ENCODE measurements around the gene CCN5. TPM values are rescaled to one million over a fixed set of nuclear protein-coding genes. Genes with fewer than 3 reads are reported as not detected.

CCN5 gene
- total and polyA plus RNA-seq, 2 of the 13 experiments (the other 11 are each of a cell fraction or from before 2014, with no cell fraction given), result 0.12 TPM; not detected in 1

GRCh38 chr20:44776980-44777379, 61.8 kb downstream of the CCN5 start (continued):
- TF ChIP-seq ZNF225 (CRISPR knock-in tag; IDR thresholded peaks at IDR 0.05) (no peak), MAFF (IDR thresholded peaks at IDR 0.05; ENCODE audit: low read depth, low read length) (no peak), SATB2 (CRISPR knock-in tag; IDR thresholded peaks at IDR 0.05) (peak; percentile 92; the same call in 1 of the 2 replicates), HNF1B (CRISPR knock-in tag; IDR thresholded peaks at IDR 0.05) (no peak), ZNF335 (CRISPR knock-in tag; IDR thresholded peaks at IDR 0.05) (0 out of 2 replicates have a peak, but pooled peaks have one; percentile 70), SMC3 (IDR thresholded peaks at IDR 0.05; ENCODE audit: low read length) (no peak), CREB1 (IDR thresholded peaks at IDR 0.05) (no peak), CREB1 (CRISPR knock-in tag; IDR thresholded peaks at IDR 0.05) (no peak), ZNF234 (CRISPR knock-in tag; conservative IDR thresholded peaks at IDR 0.05) (no peak), NFIB (CRISPR knock-in tag; IDR thresholded peaks at IDR 0.05; ENCODE audit: borderline replicate concordance) (no peak), ZNF260 (CRISPR knock-in tag; IDR thresholded peaks at IDR 0.05; ENCODE audit: borderline replicate concordance, low read depth) (no peak), ZFP36 (IDR thresholded peaks at IDR 0.05; ENCODE audit: borderline replicate concordance, low read depth, low read length, partially characterized antibody) (no peak), GLI4 (CRISPR knock-in tag; IDR thresholded peaks at IDR 0.05; ENCODE audit: borderline replicate concordance) (no peak), ZNF292 (CRISPR knock-in tag; IDR thresholded peaks at IDR 0.05; ENCODE audit: borderline replicate concordance, low read depth) (no peak), HCFC1 (IDR thresholded peaks at IDR 0.05; ENCODE audit: low read depth, low read length) (no peak), ZNF432 (CRISPR knock-in tag; IDR thresholded peaks at IDR 0.05; ENCODE audit: borderline replicate concordance) (no peak), ZNF460 (CRISPR knock-in tag; IDR thresholded peaks at IDR 0.05; ENCODE audit: borderline replicate concordance) (no peak), XBP1 (CRISPR knock-in tag; IDR thresholded peaks at IDR 0.05) (peak; percentile 66; the same call in 1 of the 2 replicates), JDP2 (CRISPR knock-in tag; IDR thresholded peaks at IDR 0.05; ENCODE audit: borderline replicate concordance) (no peak), MXD4 (CRISPR knock-in tag; IDR thresholded peaks at IDR 0.05) (no peak), KLF6 (CRISPR knock-in tag; IDR thresholded peaks at IDR 0.05) (peak; percentile 83), KLF15 (CRISPR knock-in tag; IDR thresholded peaks at IDR 0.05; ENCODE audit: borderline replicate concordance) (no peak), IKZF1 (IDR thresholded peaks at IDR 0.05) (no peak), STAT5B (CRISPR knock-in tag; IDR thresholded peaks at IDR 0.05) (peak; percentile 85; the same call in 1 of the 2 replicates), ZNF598 (CRISPR knock-in tag; IDR thresholded peaks at IDR 0.05; ENCODE audit: borderline replicate concordance) (no peak), NR0B2 (CRISPR knock-in tag; IDR thresholded peaks at IDR 0.05) (no peak), ATM (IDR thresholded peaks at IDR 0.05; ENCODE audit: borderline replicate concordance) (no peak), MBD4 (IDR thresholded peaks at IDR 0.05; ENCODE audit: borderline replicate concordance, low read length) (no peak), KLF9 (CRISPR knock-in tag; IDR thresholded peaks at IDR 0.05; ENCODE audit: low read depth) (0 out of 2 replicates have a peak, but pooled peaks have one; percentile 41), SP140L (CRISPR knock-in tag; IDR thresholded peaks at IDR 0.05; ENCODE audit: borderline replicate concordance) (peak; percentile 70; the same call in 1 of the 2 replicates), PHF8 (CRISPR knock-in tag; IDR thresholded peaks at IDR 0.05) (no peak), SMAD3 (CRISPR knock-in tag; IDR thresholded peaks at IDR 0.05) (no peak; the same call in 1 of the 2 replicates), THAP8 (CRISPR knock-in tag; IDR thresholded peaks at IDR 0.05; ENCODE audit: borderline replicate concordance) (no peak)
